Esophagus (tissue), 2 donors: ENCODE measurements around the gene TEX44. TPM values are rescaled to one million over a fixed set of nuclear protein-coding genes. Genes with fewer than 3 reads are reported as not detected.

Experiments used
- H3K27ac ChIP-seq, 2 donors: one replicate each; pipeline ENCODE4 v1.5.1; 2013; ENCODE audit warnings: low read depth in 2 of 2, mild to moderate bottlenecking in 2 of 2, inconsistent platforms in 1 of 2, low read length in 1 of 2, moderate library complexity in 1 of 2
- H3K27me3 ChIP-seq, 2 donors: one replicate each; pipeline ENCODE4 v1.6.1; 2013; ENCODE audit warnings: low read length in 2 of 2, control low read depth in 1 of 2, mild to moderate bottlenecking in 1 of 2; ENCODE audit not compliant: insufficient read depth in 2 of 2, control insufficient read depth in 1 of 2
- H3K36me3 ChIP-seq, 2 donors: one replicate each; pipeline ENCODE4 v1.6.1; 2013; ENCODE audit warnings: low read length in 1 of 2; ENCODE audit not compliant: control insufficient read depth in 2 of 2, insufficient read depth in 2 of 2
- H3K4me1 ChIP-seq, 2 donors: one replicate each; pipeline ENCODE4 v1.6.1; 2013; ENCODE audit warnings: low read length in 1 of 2; ENCODE audit not compliant: control insufficient read depth in 2 of 2, insufficient read depth in 2 of 2
- H3K4me3 ChIP-seq, 2 donors: one replicate each; pipeline ENCODE4 v1.5.1; 2013; ENCODE audit warnings: low read length in 2 of 2, mild to moderate bottlenecking in 2 of 2, low read depth in 1 of 2, moderate library complexity in 1 of 2
- H3K9me3 ChIP-seq, 2 donors: one replicate each; pipeline ENCODE4 v1.6.1; 2013; ENCODE audit warnings: mild to moderate bottlenecking in 2 of 2, low read depth in 1 of 2, low read length in 1 of 2, moderate library complexity in 1 of 2; ENCODE audit not compliant: control insufficient read depth in 2 of 2, insufficient read depth in 1 of 2
- WGBS, 2 donors: extraction: QIAGEN DNeasy Blood & Tissue Kit; methylation state at CpG; one replicate each; pipeline ENCODE4 v1.1.7; 2013; 5-methylcytosine and 5-hydroxymethylcytosine counted together
- polyA plus RNA-seq, 2 donors: library from polyadenylated mRNA; stranded (reverse); fragments of 200-250 nt; gene quantifications; one replicate each; pipeline ENCODE4 v1.2.3, GENCODE V29; 2013
- donor health status: healthy with polysubstance abuse.
- donor health status: Bipolar disorder and iron deficiency.

Gene TEX44
- polyA plus RNA-seq, 2 donors: not detected

DNA sequence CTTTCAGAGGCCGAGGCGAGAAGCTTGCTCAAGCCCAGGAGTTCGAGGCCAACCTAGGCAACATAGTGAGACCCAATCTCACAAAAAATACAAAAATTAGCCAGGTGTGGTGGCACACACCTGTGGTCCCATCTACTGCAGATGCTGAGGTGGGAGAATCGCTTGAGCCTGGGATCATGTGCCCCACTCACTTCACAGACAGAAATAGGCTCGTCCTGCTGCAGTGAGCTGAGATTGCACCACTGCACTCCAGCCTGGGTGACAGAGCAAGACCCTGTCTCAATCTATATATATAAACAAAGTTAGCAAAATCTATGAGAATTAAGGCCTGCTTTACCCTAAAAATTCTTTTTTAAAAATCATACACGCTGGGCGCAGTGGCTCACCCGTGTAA is 50.8 kb downstream of the TEX44 start:
- Histone ChIP-seq H3K27me3 (no peaks in the 10 kb centered on the region), H3K4me1 (peaks cover 2 to 22% of the 10 kb centered on the region in 2 donors), H3K9me3 (no peaks in the 10 kb centered on the region), H3K36me3 (no peaks in the 10 kb centered on the region), H3K4me3 (no peak overlapping the region), H3K27ac (peak overlapping the region; percentile 98 to 99)
- 77 to 80% methylated on average over 8 of the region's 8 CpGs for WGBS, 2 donors

Other genes starting within 250 kb of the TEX44 start
- gene B3GNT7, start 197.2 kb upstream of the TEX44 start, polyA plus RNA-seq: 1 to 10 TPM; 1.6 to 1.9 TPM
- 100 to 1,000 TPM in 1 of 2 donors, 10 to 100 TPM in 1; 84.4 to 282 TPM for gene NCL, start 128.4 kb upstream of the TEX44 start, polyA plus RNA-seq
- under 1 TPM; 0.33 to 0.47 TPM for gene NMUR1, start 62.4 kb upstream of the TEX44 start, polyA plus RNA-seq
- 1,000 to 10,000 TPM; 1,139 to 1,606 TPM for gene PTMA, start 115.7 kb downstream of the TEX44 start, polyA plus RNA-seq
- 10 to 100 TPM; 14.0 to 18.8 TPM for gene PDE6D, start 188.4 kb downstream of the TEX44 start, polyA plus RNA-seq
- 10 to 100 TPM; 16.3 to 17.5 TPM for gene COPS7B, start 193.6 kb downstream of the TEX44 start, polyA plus RNA-seq